ENCODE data around the gene RAPH1.

RAPH1 gene

DNA sequence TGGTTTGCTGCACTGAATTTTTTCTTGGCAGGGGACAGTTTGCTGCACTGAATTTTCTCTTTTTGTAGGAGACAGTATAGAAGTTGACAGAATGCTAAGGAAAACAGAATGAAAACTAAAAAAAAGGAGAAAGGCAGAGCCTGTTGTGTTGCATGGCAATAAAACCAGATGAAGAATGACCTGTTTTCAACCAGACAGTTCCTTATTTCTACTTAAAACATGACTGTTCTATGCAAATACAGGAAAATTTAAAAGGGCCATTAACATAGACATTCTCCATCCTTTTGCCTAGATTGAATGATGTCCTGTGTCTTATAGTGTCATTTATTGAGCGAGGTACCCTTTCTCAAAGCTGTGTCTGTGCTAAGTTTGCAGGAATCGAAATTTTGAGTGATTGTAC, 173.6 kb downstream of the RAPH1 start:
- no peak for DNase-seq (ENCODE audit: low read depth in 3 of 3)

DNA sequence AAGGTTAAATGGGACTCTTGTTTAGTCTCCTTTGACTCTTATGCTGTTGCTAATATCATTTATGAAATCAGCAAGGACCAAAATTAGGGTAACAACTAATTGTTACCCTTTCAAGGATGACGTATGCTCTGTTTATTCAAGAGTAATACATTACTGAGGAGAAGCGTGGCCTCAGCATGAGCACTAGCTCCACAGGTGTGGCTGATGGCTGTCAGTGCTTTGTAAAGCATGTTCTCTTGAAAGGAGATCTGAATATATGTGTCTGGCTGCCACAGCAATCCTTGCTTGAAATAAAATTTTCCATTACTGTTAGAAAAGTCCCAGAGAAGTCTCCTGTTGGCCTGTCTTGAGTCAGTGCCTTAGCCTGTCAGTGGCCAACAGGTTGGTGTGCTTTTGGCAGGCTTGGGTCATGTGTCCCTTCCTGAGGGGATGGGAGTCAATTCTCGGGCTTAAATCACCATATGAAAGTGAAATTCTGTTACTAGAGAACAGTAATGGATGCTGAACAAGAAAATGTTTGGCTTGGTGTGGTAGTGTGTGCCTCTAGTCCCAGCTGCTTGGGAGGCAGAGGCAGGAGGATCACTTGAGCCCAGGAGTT, 174.2 kb downstream of the RAPH1 start:
- DNase-seq (ENCODE audit: low read depth in 3 of 3) = no peak

DNA sequence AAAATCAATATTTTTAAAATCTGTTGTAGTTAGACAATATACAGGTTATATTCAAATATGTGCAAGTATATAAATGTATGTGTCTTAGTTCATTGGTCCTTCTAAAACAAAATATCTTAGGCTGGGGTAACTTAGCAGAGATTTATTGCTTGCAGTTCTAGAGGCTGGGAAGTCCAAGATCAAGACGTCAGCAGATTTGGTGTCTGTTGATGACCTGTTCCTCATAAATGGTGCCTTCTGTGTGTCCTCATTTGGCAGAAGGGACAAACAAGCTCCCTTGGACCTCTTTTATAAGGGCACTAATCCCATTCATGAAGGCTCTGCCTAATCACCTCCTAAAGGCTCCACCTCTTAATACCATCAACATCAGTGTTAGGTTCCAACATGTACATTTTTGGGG, 175.7 kb downstream of the RAPH1 start:
- no peak for DNase-seq (ENCODE audit: low read depth in 3 of 3)

DNA sequence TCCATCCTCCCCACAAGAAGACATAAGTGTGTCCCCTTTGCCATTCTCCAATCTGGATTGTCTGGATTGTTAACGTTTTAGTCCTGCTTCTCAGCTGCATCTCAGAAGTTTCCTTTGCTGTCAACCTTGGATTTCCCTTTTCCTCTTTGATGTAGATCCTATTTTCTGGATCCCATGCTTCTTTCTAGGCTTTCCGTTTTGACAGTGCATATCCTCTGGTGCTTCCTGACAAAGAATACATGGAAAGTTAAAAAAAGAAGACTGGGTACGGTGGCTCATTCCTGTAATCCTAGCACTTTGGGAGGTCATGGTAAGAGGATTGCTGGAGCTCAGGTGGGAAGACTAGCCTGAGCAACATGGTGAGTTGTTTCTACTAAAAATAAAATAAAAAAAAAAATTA, 180.1 kb downstream of the RAPH1 start:
- DNase-seq (ENCODE audit: low read depth in 3 of 3) = no peak

DNA sequence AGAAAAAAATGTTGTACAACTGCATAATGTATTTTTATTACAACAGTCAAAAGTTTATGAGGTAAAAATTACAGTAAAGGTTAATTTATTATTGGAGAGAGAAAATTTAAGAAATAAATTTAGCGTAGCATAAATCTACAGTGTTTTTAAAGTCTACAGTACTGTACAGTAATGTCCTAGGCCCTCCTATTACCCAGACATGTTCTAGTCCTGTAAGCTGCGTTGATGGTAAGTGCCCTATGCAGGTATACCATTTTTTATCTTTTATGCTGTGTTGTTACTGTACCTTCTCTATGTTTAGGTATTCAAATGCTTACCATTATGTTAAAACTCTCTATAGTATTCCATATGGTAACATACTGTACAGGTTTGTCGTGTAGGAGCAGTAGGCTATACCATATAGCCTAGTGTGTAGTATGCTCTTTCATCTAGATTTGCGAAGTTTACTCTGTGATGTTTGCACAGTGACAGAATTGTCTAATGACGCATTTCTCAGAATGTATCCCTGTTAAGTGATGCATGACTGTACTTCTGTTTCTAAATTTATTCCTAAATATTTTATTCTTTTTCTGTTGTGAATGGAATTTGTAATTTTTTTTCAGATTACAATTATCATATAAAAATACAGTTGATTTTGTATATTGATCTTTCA, 182.4 kb downstream of the RAPH1 start:
- DNase-seq (ENCODE audit: low read depth in 3 of 3) = no peak

DNA sequence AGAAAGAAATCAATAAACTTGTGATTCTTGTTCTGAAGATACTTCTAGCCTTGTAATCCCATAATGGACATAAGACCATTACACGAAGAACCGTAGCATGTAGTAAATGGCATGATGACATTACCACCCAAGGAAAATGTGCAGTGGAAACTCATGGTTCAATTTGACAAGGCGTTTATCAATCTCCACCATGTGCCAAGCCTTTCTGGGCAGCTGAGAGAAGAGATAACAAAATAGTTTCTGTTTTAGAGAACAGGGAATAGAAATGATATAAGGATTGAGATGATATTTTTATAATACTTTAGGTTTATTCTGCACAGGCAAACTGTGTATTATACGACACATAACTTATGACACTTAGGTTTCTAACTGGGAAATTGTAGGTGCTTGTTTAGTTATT, 187.7 kb downstream of the RAPH1 start:
- DNase-seq (ENCODE audit: low read depth in 3 of 3) = no peak

DNA sequence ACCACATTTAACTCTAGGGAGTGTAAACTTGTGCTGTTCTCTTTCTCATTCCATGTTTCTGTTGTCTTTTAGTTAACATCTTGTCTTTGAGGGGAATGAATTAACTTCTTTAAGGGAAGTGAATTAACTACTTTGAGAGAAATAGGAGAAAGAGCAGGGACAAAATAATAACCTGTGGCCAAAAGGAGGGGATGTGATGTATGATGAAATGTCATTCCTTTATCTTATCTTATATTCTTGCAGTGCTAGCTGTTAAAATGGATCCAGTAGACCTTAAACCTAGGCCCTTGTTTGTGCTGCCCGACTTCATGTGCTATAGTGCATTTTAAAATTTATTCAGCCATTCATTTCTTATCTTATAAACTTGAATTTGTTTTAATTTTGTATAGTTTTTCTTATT, 188.5 kb downstream of the RAPH1 start:
- no peak for DNase-seq (ENCODE audit: low read depth in 3 of 3)

DNA sequence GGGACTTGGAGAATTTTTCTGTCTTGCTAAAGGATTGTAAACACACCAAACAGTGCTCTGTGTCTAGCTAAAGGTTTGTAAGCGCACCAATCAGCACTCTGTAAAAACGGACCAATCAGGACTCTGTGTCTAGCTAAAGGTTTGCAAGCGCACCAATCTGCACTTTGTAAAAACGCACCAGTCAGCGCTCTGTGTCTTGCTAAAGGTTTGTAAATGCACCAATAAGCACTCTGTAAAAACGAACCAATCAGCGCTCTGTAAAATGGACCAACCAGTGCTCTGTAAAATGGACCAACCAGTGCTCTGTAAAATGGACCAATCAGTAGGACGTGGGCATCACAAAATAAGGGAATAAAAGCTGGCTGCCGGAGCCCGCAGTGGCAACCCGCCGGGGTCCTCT, 190.4 kb downstream of the RAPH1 start:
- no peak for DNase-seq (ENCODE audit: low read depth in 3 of 3)
